K562 (cell line): ENCODE data around the gene FN3K. TPM values are rescaled to one million over a fixed set of nuclear protein-coding genes. Genes with fewer than 3 reads are reported as not detected.
A peak's percentile ranks its signal among the peaks of the same experiment; 100 is the strongest.

Experiments used
- ATAC-seq: fragments of 200-7000 bp; cut with Tn5 transposase; 3 replicates; pipeline ENCODE4 v1.9.1; 2020; ENCODE audit warnings: moderate library complexity
- BruUV-seq: library from RNA; stranded (reverse); fragments of 400-500 nt; replicated peaks from 2 replicates; lab custom pipeline; 2021; lab: Mats Ljungman, UMichigan
- CTCF ChIA-PET: fragments of 300-600 bp; formaldehyde crosslinking; extraction: SDS; loops from one replicate; lab custom pipeline; 2021; ENCODE audit warnings: low intra/inter-chr PET ratio; lab: Yijun Ruan, JAX
- POLR2A ChIA-PET: fragments of 300-600, 350-650 bp; sonication (Branson Sonifier 250); formaldehyde crosslinking; extraction: SDS; loops from one replicate; lab custom pipeline; 2021; ENCODE audit warnings: antibody characterized with exemption, inconsistent platforms; lab: Yijun Ruan, JAX
- DNase-seq, 4 experiments: peaks; one replicate each; pipeline versions ENCODE4 v3.0.0 to v3.0.0-alpha.2; 2011 to 2018; ENCODE audit warnings: low spot score in 3 of 4, mixed read lengths in 3 of 4; ENCODE audit errors: extremely low read depth in 1 of 4
- FAIRE-seq: peaks from 2 replicates; lab custom pipeline; 2011; peaks lifted over from hg19 to GRCh38; lab: Jason Lieb, UNC
- H2AFZ ChIP-seq: 2 replicates; pipeline ENCODE4 v1.6.0; 2011; ENCODE audit warnings: low read depth, low read length, control low read depth, inconsistent platforms
- H3K27ac ChIP-seq: fragments of 200-600 bp; 3 replicates; pipeline ENCODE4 v1.8.0; 2011; ENCODE audit warnings: low read depth, mild to moderate bottlenecking, control low read depth, inconsistent platforms, low read length, moderate library complexity, mixed read lengths; ENCODE audit errors: extremely low read depth
- H3K27me3 ChIP-seq, 2 experiments: fragments of 300-600 bp in 1 of 2; 2 replicates in 1 of 2; 3 replicates in 1 of 2; pipeline versions ENCODE4 v1.6.0 to v1.8.0; 2011; ENCODE audit warnings: inconsistent platforms in 2 of 2, low read length in 2 of 2, mild to moderate bottlenecking in 1 of 2, mixed read lengths in 1 of 2, moderate library complexity in 1 of 2; ENCODE audit not compliant: control insufficient read depth in 2 of 2, insufficient read depth in 2 of 2
- H3K36me3 ChIP-seq: fragments of 300-600 bp; 3 replicates; pipeline ENCODE4 v1.8.0; 2011; ENCODE audit warnings: mild to moderate bottlenecking, low read length, inconsistent platforms; ENCODE audit not compliant: control insufficient read depth, insufficient read depth
- H3K4me1 ChIP-seq, 2 experiments: fragments of 200-600 bp in 1 of 2; replicated peaks in 1 of 2; 2 replicates in 1 of 2; 3 replicates in 1 of 2; pipeline versions ENCODE4 v1.5.1 to v1.8.0; 2011; ENCODE audit warnings: inconsistent platforms in 2 of 2, low read length in 2 of 2, mild to moderate bottlenecking in 1 of 2, mixed read lengths in 1 of 2, moderate library complexity in 1 of 2; ENCODE audit not compliant: control insufficient read depth in 2 of 2, insufficient read depth in 2 of 2
- H3K4me2 ChIP-seq: 2 replicates; pipeline ENCODE4 v1.6.1; 2011; ENCODE audit warnings: low read length, control low read depth, inconsistent platforms, mixed read lengths; ENCODE audit not compliant: insufficient read depth
- H3K4me3 ChIP-seq: fragments of 200-600 bp; sonication (generic), shearing (Covaris generic); 2 replicates; pipeline ENCODE4 v1.5.1; 2016; ENCODE audit warnings: control low read depth, inconsistent platforms
- H3K79me2 ChIP-seq: fragments of 200-600 bp; 3 replicates; pipeline ENCODE4 v1.8.0; 2011; ENCODE audit warnings: low read length, inconsistent platforms; ENCODE audit not compliant: control insufficient read depth, insufficient read depth
- H3K9ac ChIP-seq, 2 experiments: 2 replicates each; pipeline versions ENCODE4 v1.6.0 to v1.6.1; 2011; ENCODE audit warnings: low read depth in 2 of 2, low read length in 2 of 2, control low read depth in 1 of 2, inconsistent platforms in 1 of 2, mild to moderate bottlenecking in 1 of 2, mixed read lengths in 1 of 2; ENCODE audit not compliant: insufficient read depth in 1 of 2
- H3K9me1 ChIP-seq: one replicate; pipeline ENCODE4 v1.6.0; 2011; ENCODE audit warnings: inconsistent platforms, mild to moderate bottlenecking, low read length, moderate library complexity; ENCODE audit not compliant: control insufficient read depth, insufficient read depth
- H3K9me3 ChIP-seq: replicated peaks from 2 replicates; pipeline ENCODE4 v1.5.1; 2011; ENCODE audit warnings: low read depth, low read length, inconsistent platforms; ENCODE audit not compliant: control insufficient read depth, insufficient read depth
- H4K20me1 ChIP-seq: replicated peaks from 2 replicates; pipeline ENCODE4 v1.6.1; 2011; ENCODE audit warnings: low read length, inconsistent platforms, mixed read lengths; ENCODE audit not compliant: control insufficient read depth, insufficient read depth
- ELF4 ChIP-seq: fragments of 450-650 bp; formaldehyde crosslinking; IDR thresholded peaks from 2 replicates; pipeline ENCODE4 v1.4.0; 2022; ENCODE audit warnings: missing genetic modification characterization
- IRF2 ChIP-seq: sonication (generic); formaldehyde crosslinking; IDR thresholded peaks from 2 replicates; pipeline ENCODE4 v1.8.1; 2022; ENCODE audit warnings: mild to moderate bottlenecking, missing genetic modification reagents
- SMC3 ChIP-seq: conservative IDR thresholded peaks from 2 replicates; pipeline ENCODE4 v1.6.1; 2011; ENCODE audit warnings: low read depth, low read length, improper control_type of control experiment; ENCODE audit not compliant: insufficient read depth
- TFAM ChIP-seq: fragments of 250-450 bp; sonication (Bioruptor Pico); conservative IDR thresholded peaks from 2 replicates; pipeline ENCODE4 v1.5.0; 2021; ENCODE audit warnings: mild to moderate bottlenecking, moderate library complexity
- WGBS: fragments of 100-300 bp; shearing (Covaris generic); methylation state at CpG from one replicate; pipeline ENCODE4 v1.1.6; 2016; ENCODE audit warnings: low coverage, mixed read lengths; ENCODE audit not compliant: insufficient coverage; ENCODE audit errors: missing lambda C conversion rate; 5-methylcytosine and 5-hydroxymethylcytosine counted together
- in situ Hi-C: fragments of 300-500 bp; cut with MboI; formaldehyde crosslinking; loops from 4 replicates; pipeline ENCODE4 v1.15.0; 2018; ENCODE audit warnings: inconsistent platforms, mixed read lengths
- intact Hi-C: fragments of 100-400 bp; cut with micrococcal nuclease; formaldehyde crosslinking; loops from 2 replicates; pipeline ENCODE4 v1.14.2; 2022
- polyA plus RNA-seq, 8 experiments: library from polyadenylated mRNA; depleted of rRNA in 4 of 8; stranded (reverse) in 5 of 8; unstranded in 3 of 8; fragments of >200 nt; fragmentation: Nextera tagmentation in 2 of 8; fragmentation: Illumina TruSeq in 1 of 8; extraction: Ambion mirVana in 2 of 8; extraction: Trizol in 1 of 8; gene quantifications; 2 replicates each; pipeline versions ENCODE4 v1.2.1 to v1.2.3, GENCODE V29; 2011 to 2014; ENCODE audit warnings: inconsistent platforms in 1 of 8, missing spikeins in 1 of 8
- total RNA-seq, 7 experiments: library from RNA; depleted of rRNA in 6 of 7; stranded (reverse); fragments of >200 nt in 6 of 7; fragmentation: Illumina TruSeq in 2 of 7; extraction: Trizol in 2 of 7; gene quantifications; 2 replicates each; pipeline versions ENCODE4 v1.2.1 to v1.2.3, GENCODE V29; 2011 to 2021; ENCODE audit warnings: low replicate concordance in 1 of 7
- TF ChIP-seq, protein P1 (sequence below): sonication (generic); formaldehyde crosslinking; IDR thresholded peaks from 2 replicates; pipeline ENCODE4 v1.8.0; 2022; ENCODE audit warnings: mild to moderate bottlenecking, missing genetic modification reagents
- TF ChIP-seq, protein P2 (sequence below): fragments of 450-650 bp; IDR thresholded peaks from 2 replicates; pipeline ENCODE4 v1.6.1; 2016; ENCODE audit warnings: low read depth

The FN3K gene
- total and polyA plus RNA-seq, 9 of the 15 experiments (the other 6 are each of a cell fraction or from before 2014, with no cell fraction given): 0.08 to 22.7 (median 3.8) TPM

DNA sequence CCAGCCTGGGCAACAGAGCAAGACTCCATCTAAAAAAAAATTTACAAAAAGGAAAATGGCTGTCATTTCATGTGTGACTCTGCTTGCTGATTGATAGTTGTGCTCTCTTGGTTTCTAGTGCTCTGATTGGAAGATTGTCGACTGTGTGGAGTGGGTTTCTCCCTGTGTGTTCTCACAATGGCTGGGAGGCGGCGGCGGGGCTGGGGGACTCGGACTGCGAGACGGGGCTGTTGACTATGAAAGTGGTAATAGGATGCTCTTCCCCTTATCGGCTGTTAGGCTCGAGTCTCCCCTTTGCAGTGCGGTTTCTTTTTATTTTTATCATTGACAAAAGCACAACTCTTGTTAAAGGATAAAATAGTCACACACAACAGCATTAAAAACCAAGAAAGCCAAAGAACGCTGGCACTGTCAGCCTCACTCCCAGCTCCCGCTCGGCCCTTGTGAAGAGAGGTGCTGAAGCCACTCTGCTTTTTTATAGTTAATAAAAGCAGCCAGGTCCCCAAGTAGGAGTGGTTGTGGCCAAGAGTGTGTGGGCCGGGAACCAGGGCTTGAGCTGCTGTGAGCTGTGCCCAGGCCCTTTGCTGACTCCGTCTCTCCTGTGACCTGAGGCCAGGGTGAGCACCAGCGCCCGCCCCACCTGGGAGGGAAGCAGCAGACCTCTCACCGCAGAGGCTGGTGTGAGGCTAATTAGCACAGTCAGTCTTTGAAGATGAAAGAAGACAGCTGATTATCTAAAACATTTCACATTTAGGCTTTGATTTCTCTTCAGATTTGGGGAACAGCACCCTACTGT lies 53.0 kb downstream of the FN3K start:
- CTCF ChIA-PET: no interaction called here
- Histone ChIP-seq H3K36me3 (peaks cover 31% of the 10 kb centered on the region; the same call in 2 of the 3 replicates), H4K20me1 (no peaks in the 10 kb centered on the region), H3K9me1 (no peaks in the 10 kb centered on the region), H3K4me1 (peaks cover 0 to 15% of the 10 kb centered on the region in 2 experiments; a peak in 2 of 5 replicates), H3K27me3 (no peaks in the 10 kb centered on the region), H3K9ac (0 out of 4 replicates have a peak overlapping the region, but pooled peaks of 1 of the 2 experiments have one; percentile 10), H3K27ac (no peak overlapping the region), H3K79me2 (peaks cover 6% of the 10 kb centered on the region; the same call in 1 of the 3 replicates), H3K9me3 (no peaks in the 10 kb centered on the region), H2AFZ (no peak overlapping the region), H3K4me2 (no peak overlapping the region), H3K4me3 (no peak overlapping the region)
- DNase-seq: no peak
- TF ChIP-seq SMC3 (no peak), IRF2 (CRISPR knock-in tag) (no peak), ELF4 (CRISPR knock-in tag) (no peak), TFAM (CRISPR knock-in tag) (no peak)
- TF ChIP-seq, protein P1, sequence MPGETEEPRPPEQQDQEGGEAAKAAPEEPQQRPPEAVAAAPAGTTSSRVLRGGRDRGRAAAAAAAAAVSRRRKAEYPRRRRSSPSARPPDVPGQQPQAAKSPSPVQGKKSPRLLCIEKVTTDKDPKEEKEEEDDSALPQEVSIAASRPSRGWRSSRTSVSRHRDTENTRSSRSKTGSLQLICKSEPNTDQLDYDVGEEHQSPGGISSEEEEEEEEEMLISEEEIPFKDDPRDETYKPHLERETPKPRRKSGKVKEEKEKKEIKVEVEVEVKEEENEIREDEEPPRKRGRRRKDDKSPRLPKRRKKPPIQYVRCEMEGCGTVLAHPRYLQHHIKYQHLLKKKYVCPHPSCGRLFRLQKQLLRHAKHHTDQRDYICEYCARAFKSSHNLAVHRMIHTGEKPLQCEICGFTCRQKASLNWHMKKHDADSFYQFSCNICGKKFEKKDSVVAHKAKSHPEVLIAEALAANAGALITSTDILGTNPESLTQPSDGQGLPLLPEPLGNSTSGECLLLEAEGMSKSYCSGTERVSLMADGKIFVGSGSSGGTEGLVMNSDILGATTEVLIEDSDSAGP (CRISPR knock-in tag): no peak
- TF ChIP-seq, protein P2, sequence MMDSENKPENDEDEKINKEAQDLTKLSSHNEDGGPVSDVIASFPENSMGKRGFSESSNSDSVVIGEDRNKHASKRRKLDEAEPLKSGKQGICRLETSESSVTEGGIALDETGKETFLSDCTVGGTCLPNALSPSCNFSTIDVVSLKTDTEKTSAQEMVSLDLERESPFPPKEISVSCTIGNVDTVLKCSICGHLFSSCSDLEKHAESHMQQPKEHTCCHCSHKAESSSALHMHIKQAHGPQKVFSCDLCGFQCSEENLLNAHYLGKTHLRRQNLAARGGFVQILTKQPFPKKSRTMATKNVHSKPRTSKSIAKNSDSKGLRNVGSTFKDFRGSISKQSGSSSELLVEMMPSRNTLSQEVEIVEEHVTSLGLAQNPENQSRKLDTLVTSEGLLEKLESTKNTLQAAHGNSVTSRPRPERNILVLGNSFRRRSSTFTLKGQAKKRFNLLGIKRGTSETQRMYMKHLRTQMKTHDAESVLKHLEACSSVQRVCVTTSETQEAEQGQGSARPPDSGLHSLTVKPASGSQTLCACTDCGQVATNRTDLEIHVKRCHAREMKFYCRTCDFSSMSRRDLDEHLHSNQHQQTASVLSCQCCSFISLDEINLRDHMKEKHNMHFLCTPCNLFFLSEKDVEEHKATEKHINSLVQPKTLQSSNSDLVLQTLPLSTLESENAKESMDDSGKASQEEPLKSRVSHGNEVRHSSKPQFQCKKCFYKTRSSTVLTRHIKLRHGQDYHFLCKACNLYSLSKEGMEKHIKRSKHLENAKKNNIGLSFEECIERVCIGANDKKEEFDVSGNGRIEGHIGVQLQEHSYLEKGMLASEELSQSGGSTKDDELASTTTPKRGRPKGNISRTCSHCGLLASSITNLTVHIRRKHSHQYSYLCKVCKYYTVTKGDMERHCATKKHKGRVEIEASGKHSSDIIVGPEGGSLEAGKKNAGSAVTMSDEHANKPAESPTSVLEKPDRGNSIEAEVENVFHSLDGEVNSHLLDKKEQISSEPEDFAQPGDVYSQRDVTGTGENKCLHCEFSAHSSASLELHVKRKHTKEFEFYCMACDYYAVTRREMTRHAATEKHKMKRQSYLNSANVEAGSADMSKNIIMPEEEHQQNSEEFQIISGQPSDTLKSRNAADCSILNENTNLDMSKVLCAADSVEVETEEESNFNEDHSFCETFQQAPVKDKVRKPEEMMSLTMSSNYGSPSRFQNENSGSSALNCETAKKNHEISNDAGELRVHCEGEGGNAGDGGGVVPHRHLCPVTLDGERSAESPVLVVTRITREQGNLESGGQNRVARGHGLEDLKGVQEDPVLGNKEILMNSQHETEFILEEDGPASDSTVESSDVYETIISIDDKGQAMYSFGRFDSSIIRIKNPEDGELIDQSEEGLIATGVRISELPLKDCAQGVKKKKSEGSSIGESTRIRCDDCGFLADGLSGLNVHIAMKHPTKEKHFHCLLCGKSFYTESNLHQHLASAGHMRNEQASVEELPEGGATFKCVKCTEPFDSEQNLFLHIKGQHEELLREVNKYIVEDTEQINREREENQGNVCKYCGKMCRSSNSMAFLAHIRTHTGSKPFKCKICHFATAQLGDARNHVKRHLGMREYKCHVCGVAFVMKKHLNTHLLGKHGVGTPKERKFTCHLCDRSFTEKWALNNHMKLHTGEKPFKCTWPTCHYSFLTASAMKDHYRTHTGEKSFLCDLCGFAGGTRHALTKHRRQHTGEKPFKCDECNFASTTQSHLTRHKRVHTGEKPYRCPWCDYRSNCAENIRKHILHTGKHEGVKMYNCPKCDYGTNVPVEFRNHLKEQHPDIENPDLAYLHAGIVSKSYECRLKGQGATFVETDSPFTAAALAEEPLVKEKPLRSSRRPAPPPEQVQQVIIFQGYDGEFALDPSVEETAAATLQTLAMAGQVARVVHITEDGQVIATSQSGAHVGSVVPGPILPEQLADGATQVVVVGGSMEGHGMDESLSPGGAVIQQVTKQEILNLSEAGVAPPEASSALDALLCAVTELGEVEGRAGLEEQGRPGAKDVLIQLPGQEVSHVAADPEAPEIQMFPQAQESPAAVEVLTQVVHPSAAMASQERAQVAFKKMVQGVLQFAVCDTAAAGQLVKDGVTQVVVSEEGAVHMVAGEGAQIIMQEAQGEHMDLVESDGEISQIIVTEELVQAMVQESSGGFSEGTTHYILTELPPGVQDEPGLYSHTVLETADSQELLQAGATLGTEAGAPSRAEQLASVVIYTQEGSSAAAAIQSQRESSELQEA: no peak
- FAIRE-seq: no peak
- no peak for ATAC-seq
- in situ Hi-C loops: no loop called here
- WGBS: 91% methylated on average over 17 of the region's 18 CpGs
- POLR2A ChIA-PET: no interaction called here
- intact Hi-C loops: no loop called here
- BruUV-seq: no TSS peak
